ENCODE results near the gene ALB. TPM values are rescaled to one million over a fixed set of nuclear protein-coding genes. Genes with fewer than 3 reads are reported as not detected.

The ALB gene
- total and polyA plus RNA-seq, 4 donors = 0.07 to 32.8 (median 4.4) TPM

DNA sequence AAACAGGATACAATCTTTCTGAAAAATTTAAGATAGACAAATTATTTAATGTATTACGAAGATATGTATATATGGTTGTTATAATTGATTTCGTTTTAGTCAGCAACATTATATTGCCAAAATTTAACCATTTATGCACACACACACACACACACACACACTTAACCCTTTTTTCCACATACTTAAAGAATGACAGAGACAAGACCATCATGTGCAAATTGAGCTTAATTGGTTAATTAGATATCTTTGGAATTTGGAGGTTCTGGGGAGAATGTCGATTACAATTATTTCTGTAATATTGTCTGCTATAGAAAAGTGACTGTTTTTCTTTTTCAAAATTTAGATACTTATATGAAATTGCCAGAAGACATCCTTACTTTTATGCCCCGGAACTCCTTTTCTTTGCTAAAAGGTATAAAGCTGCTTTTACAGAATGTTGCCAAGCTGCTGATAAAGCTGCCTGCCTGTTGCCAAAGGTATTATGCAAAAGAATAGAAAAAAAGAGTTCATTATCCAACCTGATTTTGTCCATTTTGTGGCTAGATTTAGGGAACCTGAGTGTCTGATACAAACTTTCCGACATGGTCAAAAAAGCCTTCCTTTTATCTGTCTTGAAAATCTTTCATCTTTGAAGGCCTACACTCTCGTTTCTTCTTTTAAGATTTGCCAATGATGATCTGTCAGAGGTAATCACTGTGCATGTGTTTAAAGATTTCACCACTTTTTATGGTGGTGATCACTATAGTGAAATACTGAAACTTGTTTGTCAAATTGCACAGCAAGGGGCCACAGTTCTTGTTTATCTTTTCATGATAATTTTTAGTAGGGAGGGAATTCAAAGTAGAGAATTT, 5.2 kb downstream of the ALB start:
- TF ChIP-seq CTCF (IDR thresholded peaks at IDR 0.05; ENCODE audit: control extremely low read depth, extremely low read depth) = no peak
- Histone ChIP-seq H3K9ac (ENCODE audit: insufficient read depth in 1 of 2, low read length in 2 of 2) (no peak overlapping the region), H3K4me1 (ENCODE audit: control insufficient read depth in 5 of 5, insufficient read depth in 5 of 5, low read length in 5 of 5) (no peaks in the 10 kb centered on the region), H3K36me3 (ENCODE audit: control insufficient read depth in 4 of 4, insufficient read depth in 4 of 4, low read length in 4 of 4) (no peaks in the 10 kb centered on the region), H3K4me3 (no peak overlapping the region), H3K27ac (ENCODE audit: low read depth in 1 of 2, low read length in 1 of 2) (no peak overlapping the region), H3K9me3 (ENCODE audit: control insufficient read depth in 4 of 4, insufficient read depth in 3 of 4, low read length in 3 of 4) (no peaks in the 10 kb centered on the region), H3K27me3 (ENCODE audit: control insufficient read depth in 3 of 3, insufficient read depth in 3 of 3, low read length in 2 of 3) (no peaks in the 10 kb centered on the region)
- 79 to 80% methylated on average over 6 of the region's 6 CpGs for WGBS, 2 donors
- ATAC-seq (ENCODE audit: insufficient read depth, low FRiP score) (no peak), DNase-seq (no peak)

GRCh38 chr4:73409978-73410548, 6.0 kb downstream of the ALB start:
- no peak for DNase-seq

GRCh38 chr4:73410916-73411730, 7.0 kb downstream of the ALB start:
- 84 to 86% methylated on average over 3 of the region's 3 CpGs for WGBS, 2 donors
- Histone ChIP-seq H3K27me3 (ENCODE audit: control insufficient read depth in 3 of 3, insufficient read depth in 3 of 3, low read length in 2 of 3) (no peaks in the 10 kb centered on the region), H3K36me3 (ENCODE audit: control insufficient read depth in 4 of 4, insufficient read depth in 4 of 4, low read length in 4 of 4) (no peaks in the 10 kb centered on the region), H3K9me3 (ENCODE audit: control insufficient read depth in 4 of 4, insufficient read depth in 3 of 4, low read length in 3 of 4) (no peaks in the 10 kb centered on the region), H3K9ac (ENCODE audit: insufficient read depth in 1 of 2, low read length in 2 of 2) (no peak overlapping the region), H3K4me3 (no peak overlapping the region), H3K27ac (ENCODE audit: low read depth in 1 of 2, low read length in 1 of 2) (no peak overlapping the region), H3K4me1 (ENCODE audit: control insufficient read depth in 5 of 5, insufficient read depth in 5 of 5, low read length in 5 of 5) (no peaks in the 10 kb centered on the region)
- ATAC-seq (ENCODE audit: insufficient read depth, low FRiP score) (no peak), DNase-seq (no peak)
- TF ChIP-seq CTCF (IDR thresholded peaks at IDR 0.05; ENCODE audit: control extremely low read depth, extremely low read depth) = no peak

More at GRCh38 chr4:73409978-73410548, 6.0 kb downstream of the ALB start:
- H3K9me3 ChIP-seq (ENCODE audit: control insufficient read depth in 4 of 4, insufficient read depth in 3 of 4, low read length in 3 of 4) = no peaks in the 10 kb centered on the region
- no peak overlapping the region for H3K4me3 ChIP-seq
- no peak overlapping the region for H3K9ac ChIP-seq (ENCODE audit: insufficient read depth in 1 of 2, low read length in 2 of 2)
- 92 to 94% methylated on average over 8 of the region's 8 CpGs for WGBS, 2 donors
- H3K27me3 ChIP-seq (ENCODE audit: control insufficient read depth in 3 of 3, insufficient read depth in 3 of 3, low read length in 2 of 3) = no peaks in the 10 kb centered on the region
- no peaks in the 10 kb centered on the region for H3K4me1 ChIP-seq (ENCODE audit: control insufficient read depth in 5 of 5, insufficient read depth in 5 of 5, low read length in 5 of 5)
- H3K36me3 ChIP-seq (ENCODE audit: control insufficient read depth in 4 of 4, insufficient read depth in 4 of 4, low read length in 4 of 4) = no peaks in the 10 kb centered on the region
- ATAC-seq (ENCODE audit: insufficient read depth, low FRiP score) = no peak
- no peak for TF ChIP-seq CTCF (IDR thresholded peaks at IDR 0.05; ENCODE audit: control extremely low read depth, extremely low read depth)
- no peak overlapping the region for H3K27ac ChIP-seq (ENCODE audit: low read depth in 1 of 2, low read length in 1 of 2)
